ENCODE data around the gene CETN1.

GRCh38 chr18:631560-631959 is 51.4 kb downstream of the CETN1 start:
- TF ChIP-seq CTCF (IDR thresholded peaks at IDR 0.05) (no peak), POLR2A (IDR thresholded peaks at IDR 0.05) (no peak), POLR2AphosphoS5 (IDR thresholded peaks at IDR 0.05) (no peak), EP300 (IDR thresholded peaks at IDR 0.05) (no peak)

All from gastroesophageal sphincter (tissue), 3 donors.